HG03025 (cell line): ENCODE measurements around the gene JAM3.

Experiments used
- ATAC-seq: cut with Tn5 transposase; IDR thresholded peaks from one replicate; pipeline ENCODE4 v1.9.1; 2021; ENCODE audit warnings: mild to moderate bottlenecking, moderate library complexity; ENCODE audit not compliant: unreplicated experiment, low FRiP score

The JAM3 gene

GRCh38 chr11:134068829-134069425, at the start of gene JAM3:
JAM3 (plus strand) TSS chr11:134069072; CDS start chr11:134069084, 12 bp downstream.
- peak; percentile 77 for ATAC-seq

GRCh38 chr11:134019500-134019899, 49.4 kb upstream of the JAM3 start:
- ATAC-seq: no peak

- no peak for ATAC-seq
Observed at GRCh38 chr11:134020598-134020997, 48.3 kb upstream of the JAM3 start.

- ATAC-seq: no peak
Observed at GRCh38 chr11:134021326-134021725, 47.5 kb upstream of the JAM3 start.

GRCh38 chr11:134022748-134023147, 46.1 kb upstream of the JAM3 start:
- ATAC-seq: no peak

- ATAC-seq: no peak
Observed at GRCh38 chr11:134024420-134025081, 44.3 kb upstream of the JAM3 start.

GRCh38 chr11:134025082-134025429, 43.8 kb upstream of the JAM3 start:
- ATAC-seq: no peak

- no peak for ATAC-seq
Observed at GRCh38 chr11:134026655-134027343, 42.1 kb upstream of the JAM3 start.

- ATAC-seq: no peak
Observed at GRCh38 chr11:134027671-134028070, 41.2 kb upstream of the JAM3 start.

GRCh38 chr11:134028368-134028920, 40.4 kb upstream of the JAM3 start:
- no peak for ATAC-seq

GRCh38 chr11:134030853-134031252, 38.0 kb upstream of the JAM3 start:
- no peak for ATAC-seq

- no peak for ATAC-seq
Observed at GRCh38 chr11:134032043-134032442, 36.8 kb upstream of the JAM3 start.

GRCh38 chr11:134032501-134033091, 36.3 kb upstream of the JAM3 start:
- no peak for ATAC-seq

GRCh38 chr11:134033276-134033675, 35.6 kb upstream of the JAM3 start:
- no peak for ATAC-seq

GRCh38 chr11:134033696-134034491, 35.0 kb upstream of the JAM3 start:
- peak; percentile 51 for ATAC-seq

- ATAC-seq: no peak
Observed at GRCh38 chr11:134034496-134035381, 34.1 kb upstream of the JAM3 start.

- ATAC-seq: no peak
Observed at GRCh38 chr11:134036492-134037045, 32.3 kb upstream of the JAM3 start.

- peak; percentile 71 for ATAC-seq
Observed at GRCh38 chr11:134037046-134037908, 31.6 kb upstream of the JAM3 start.
